AG09309 (cell line): ENCODE results near the gene CD9.

ENCODE experiments used
- DNase-seq: peaks from one replicate; pipeline ENCODE4 v3.0.0-alpha.2; 2010; ENCODE audit warnings: low read depth
- H3K4me3 ChIP-seq: 2 replicates; pipeline ENCODE4 v1.5.1; 2011; ENCODE audit warnings: mild to moderate bottlenecking, low read depth, low read length, moderate library complexity; ENCODE audit not compliant: control insufficient read depth
- TF ChIP-seq, protein P1 (sequence below): IDR thresholded peaks from 2 replicates; pipeline ENCODE4 v1.5.1; 2011; ENCODE audit warnings: mild to moderate bottlenecking, low read depth, low read length, inconsistent platforms; ENCODE audit not compliant: insufficient read depth, control insufficient read depth; ENCODE audit errors: missing control alignments

CD9 gene

DNA sequence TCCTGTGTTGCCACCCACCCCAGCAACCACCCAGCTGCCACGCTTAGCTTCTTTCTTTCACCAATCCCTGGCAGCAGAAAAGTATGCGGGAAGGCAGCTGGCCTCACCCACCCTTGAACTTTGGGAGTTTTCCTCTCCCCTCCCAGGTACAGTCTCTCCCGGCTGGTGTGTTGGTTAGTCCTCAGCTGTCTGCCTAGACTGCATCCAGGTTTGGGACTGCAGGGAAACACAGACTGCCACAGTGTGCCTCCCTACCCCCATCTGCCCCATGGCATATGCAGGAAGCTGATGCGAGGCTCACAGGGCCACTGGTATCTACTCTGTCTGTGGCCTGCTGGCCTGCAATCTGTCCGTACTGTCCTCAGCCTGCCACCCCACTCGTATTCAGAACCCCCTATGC, 2.1 kb downstream of the CD9 start:
- H3K4me3 ChIP-seq = no peak overlapping the region
- no peak for DNase-seq
- TF ChIP-seq, protein P1, sequence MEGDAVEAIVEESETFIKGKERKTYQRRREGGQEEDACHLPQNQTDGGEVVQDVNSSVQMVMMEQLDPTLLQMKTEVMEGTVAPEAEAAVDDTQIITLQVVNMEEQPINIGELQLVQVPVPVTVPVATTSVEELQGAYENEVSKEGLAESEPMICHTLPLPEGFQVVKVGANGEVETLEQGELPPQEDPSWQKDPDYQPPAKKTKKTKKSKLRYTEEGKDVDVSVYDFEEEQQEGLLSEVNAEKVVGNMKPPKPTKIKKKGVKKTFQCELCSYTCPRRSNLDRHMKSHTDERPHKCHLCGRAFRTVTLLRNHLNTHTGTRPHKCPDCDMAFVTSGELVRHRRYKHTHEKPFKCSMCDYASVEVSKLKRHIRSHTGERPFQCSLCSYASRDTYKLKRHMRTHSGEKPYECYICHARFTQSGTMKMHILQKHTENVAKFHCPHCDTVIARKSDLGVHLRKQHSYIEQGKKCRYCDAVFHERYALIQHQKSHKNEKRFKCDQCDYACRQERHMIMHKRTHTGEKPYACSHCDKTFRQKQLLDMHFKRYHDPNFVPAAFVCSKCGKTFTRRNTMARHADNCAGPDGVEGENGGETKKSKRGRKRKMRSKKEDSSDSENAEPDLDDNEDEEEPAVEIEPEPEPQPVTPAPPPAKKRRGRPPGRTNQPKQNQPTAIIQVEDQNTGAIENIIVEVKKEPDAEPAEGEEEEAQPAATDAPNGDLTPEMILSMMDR = no peak

GRCh38 chr12:6202846-6203245, 2.6 kb downstream of the CD9 start:
- no peak overlapping the region for H3K4me3 ChIP-seq
- TF ChIP-seq, protein P1 = no peak
- no peak for DNase-seq

DNA sequence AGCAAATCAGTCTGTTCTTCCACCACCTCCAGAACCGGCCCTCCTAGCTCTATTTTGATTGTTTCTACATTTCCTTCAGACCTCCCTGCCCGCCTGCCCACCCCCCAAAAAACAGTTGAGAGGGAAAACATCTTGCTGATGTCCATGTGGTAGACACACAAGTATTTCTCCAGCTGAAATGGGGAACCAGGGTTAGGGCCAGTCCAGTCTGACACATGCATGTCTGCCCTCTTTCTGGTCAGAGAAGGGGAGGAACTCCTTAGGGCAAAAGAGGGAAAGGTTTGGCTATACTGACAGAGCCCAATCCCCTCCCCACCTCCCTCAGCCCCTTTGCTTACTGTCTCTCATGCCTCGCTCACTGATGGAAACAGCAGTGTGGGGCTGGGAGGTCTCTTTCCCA, 3.4 kb downstream of the CD9 start:
- TF ChIP-seq, protein P1 = no peak
- no peak overlapping the region for H3K4me3 ChIP-seq
- DNase-seq = no peak

DNA sequence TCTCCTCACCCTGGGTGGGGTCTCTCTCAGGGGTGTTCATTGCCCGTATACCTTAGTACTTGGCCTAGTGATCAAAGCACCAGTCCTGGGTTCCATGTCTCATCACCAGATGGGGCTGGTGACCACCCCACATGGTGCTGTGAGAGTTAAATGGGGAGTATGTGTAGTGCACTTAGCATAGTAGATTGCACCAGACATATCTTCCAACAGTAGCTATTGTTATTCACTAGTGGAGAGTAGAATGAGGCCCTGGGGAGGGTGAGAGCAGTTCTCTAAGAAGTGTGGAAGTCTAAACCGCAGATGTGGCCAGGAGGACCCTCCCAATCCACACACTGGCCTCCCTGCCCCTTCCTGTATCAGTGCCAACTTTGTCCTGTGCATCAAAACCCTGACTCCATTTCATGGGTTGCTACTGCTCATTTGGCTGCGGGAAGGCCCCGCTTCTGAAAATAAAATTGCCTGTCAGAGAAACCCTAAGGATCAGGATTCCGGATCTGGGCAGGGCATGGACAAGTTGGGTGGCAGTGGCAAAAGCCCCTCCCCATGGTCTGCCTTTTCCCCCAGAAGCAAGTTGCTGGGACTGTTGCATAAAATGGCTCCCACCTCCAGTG, 4.4 kb downstream of the CD9 start:
- H3K4me3 ChIP-seq = no peak overlapping the region
- TF ChIP-seq, protein P1 = no peak

DNA sequence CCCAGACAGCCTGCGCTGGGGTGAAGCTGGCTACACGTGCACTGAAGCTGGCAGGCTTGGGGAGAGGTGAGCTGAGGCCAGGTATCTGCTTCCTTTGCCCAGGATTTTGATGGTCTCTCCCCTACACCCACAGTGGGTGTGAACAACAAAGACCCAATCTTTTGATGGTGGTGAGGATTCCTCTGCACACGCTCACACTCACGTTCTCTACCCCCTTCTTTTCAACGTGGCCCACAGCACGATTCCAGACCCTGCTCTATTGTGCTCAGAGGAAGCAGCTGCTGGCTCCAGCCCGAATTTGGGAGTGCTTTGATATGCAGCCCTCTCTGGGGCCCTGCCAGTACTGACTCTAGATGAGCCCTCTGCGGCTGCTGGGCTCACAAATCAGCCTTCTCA, 4.9 kb downstream of the CD9 start:
- TF ChIP-seq, protein P1 = no peak
- H3K4me3 ChIP-seq = no peak overlapping the region
- DNase-seq = no peak

More for the DNA sequence above, 4.4 kb downstream of the CD9 start:
- no peak for DNase-seq

GRCh38 chr12:6205761-6206160, 5.6 kb downstream of the CD9 start:
- no peak for DNase-seq
- no peak overlapping the region for H3K4me3 ChIP-seq
- TF ChIP-seq, protein P1 = no peak

- TF ChIP-seq, protein P1 = no peak
- DNase-seq = no peak
These were observed 6.1 kb downstream of the CD9 start for GRCh38 chr12:6206327-6206726.

More at GRCh38 chr12:6206327-6206726, 6.1 kb downstream of the CD9 start:
- H3K4me3 ChIP-seq = no peak overlapping the region
